K562 (cell line): ENCODE data around the gene CD300A.

Experiments
- CTCF ChIP-seq, 3 experiments: IDR thresholded peaks in 2 of 3; conservative IDR thresholded peaks in 1 of 3; 2 replicates each; pipeline ENCODE4 v1.5.1; 2011 to 2012; ENCODE audit warnings: low read length in 3 of 3, mild to moderate bottlenecking in 3 of 3, control low read depth in 2 of 3, improper control_type of control experiment in 1 of 3, inconsistent platforms in 1 of 3, low read depth in 1 of 3, mixed read lengths in 1 of 3, moderate library complexity in 1 of 3; ENCODE audit not compliant: insufficient read depth in 2 of 3
- GMEB1 ChIP-seq: fragments of 250-450 bp; sonication (Bioruptor Pico); IDR thresholded peaks from 2 replicates; pipeline ENCODE4 v1.4.0; 2020; ENCODE audit warnings: mild to moderate bottlenecking

GRCh38 chr17:74439691-74440567, 26.5 kb upstream of the CD300A start:
- TF ChIP-seq GMEB1 (CRISPR knock-in tag) (no peak), CTCF (IDR thresholded peaks at IDR 0.05 in 2 of 3, conservative IDR thresholded peaks at IDR 0.05 in 1 of 3; ENCODE audit: insufficient read depth in 2 of 3, low read depth in 1 of 3, low read length in 3 of 3) (no peak)
